HG03460 (cell line): ENCODE measurements around the gene SIGLEC12.

ENCODE experiments used
- ATAC-seq: cut with Tn5 transposase; IDR thresholded peaks from one replicate; pipeline ENCODE4 v1.9.1; 2021; ENCODE audit not compliant: unreplicated experiment

Gene SIGLEC12

GRCh38 chr19:51501594-51502263, at the start of gene SIGLEC12:
SIGLEC12 (minus strand) TSS chr19:51501800; CDS start chr19:51501733, 67 bp downstream.
- ATAC-seq, result no peak

GRCh38 chr19:51550848-51551672, 49.5 kb upstream of the SIGLEC12 start:
- no peak for ATAC-seq

- no peak for ATAC-seq
These were observed 48.1 kb upstream of the SIGLEC12 start for GRCh38 chr19:51549533-51550324.

- ATAC-seq, result no peak
These were observed 47.3 kb upstream of the SIGLEC12 start for GRCh38 chr19:51548891-51549305.

- ATAC-seq, result no peak
These were observed 46.6 kb upstream of the SIGLEC12 start for GRCh38 chr19:51548213-51548651.

- ATAC-seq, result no peak
These were observed 46.0 kb upstream of the SIGLEC12 start for GRCh38 chr19:51547397-51548212.

GRCh38 chr19:51546650-51547396, 45.2 kb upstream of the SIGLEC12 start:
- ATAC-seq, result no peak

GRCh38 chr19:51546107-51546649, 44.6 kb upstream of the SIGLEC12 start:
- ATAC-seq, result no peak

GRCh38 chr19:51544038-51544437, 42.4 kb upstream of the SIGLEC12 start:
- ATAC-seq, result no peak

GRCh38 chr19:51542699-51543098, 41.1 kb upstream of the SIGLEC12 start:
- ATAC-seq, result no peak

- no peak for ATAC-seq
These were observed 40.1 kb upstream of the SIGLEC12 start for GRCh38 chr19:51541458-51542357.

- ATAC-seq, result no peak
These were observed 38.3 kb upstream of the SIGLEC12 start for GRCh38 chr19:51539821-51540366.

- no peak for ATAC-seq
These were observed 33.9 kb upstream of the SIGLEC12 start for GRCh38 chr19:51535535-51535934.

GRCh38 chr19:51531349-51532315, 30.0 kb upstream of the SIGLEC12 start, which contains the start of gene SIGLEC6:
SIGLEC6 (minus strand) TSS chr19:51531670; CDS start chr19:51531648, 22 bp downstream.
- ATAC-seq, result no peak

- ATAC-seq, result no peak
These were observed 29.0 kb upstream of the SIGLEC12 start for GRCh38 chr19:51530616-51531015.

GRCh38 chr19:51529301-51529700, 27.7 kb upstream of the SIGLEC12 start:
- ATAC-seq, result no peak

- no peak for ATAC-seq
These were observed 24.1 kb upstream of the SIGLEC12 start for GRCh38 chr19:51525651-51526050.
